ENCODE measurements around the gene ANKRD34A. TPM values are rescaled to one million over a fixed set of nuclear protein-coding genes. Genes with fewer than 3 reads are reported as not detected.
A peak's percentile ranks its signal among the peaks of the same experiment; 100 is the strongest.

The ANKRD34A gene
- total and polyA plus RNA-seq, 2 of the 4 experiments (the other 2 are of a cell fraction): 0.90 to 1.9 TPM

DNA sequence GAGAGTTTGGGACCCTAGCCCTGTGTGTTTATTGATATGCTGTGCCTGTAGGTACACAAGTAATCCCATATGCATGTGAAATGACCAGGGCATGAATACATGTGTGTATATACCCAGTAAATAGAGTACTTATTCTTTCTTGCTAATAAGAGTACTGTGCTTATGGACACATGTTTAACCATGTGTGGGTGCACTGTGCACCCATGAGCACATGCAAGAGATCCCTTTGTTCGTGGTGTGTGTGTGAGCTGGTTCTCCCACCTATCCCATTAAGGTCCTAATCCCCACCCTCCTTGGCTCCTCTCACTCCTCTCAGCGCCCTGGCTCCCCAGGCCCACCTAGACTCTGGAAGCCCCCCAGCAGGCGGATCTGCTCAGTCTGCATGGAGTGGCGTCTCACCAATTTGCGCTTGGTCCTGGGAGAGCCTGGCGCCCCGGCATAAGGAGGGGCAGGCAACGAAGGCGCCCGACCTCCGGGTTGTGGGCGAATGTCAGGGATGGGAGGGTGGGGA, 4.4 kb downstream of the ANKRD34A start:
- Histone ChIP-seq H2BK5ac (ENCODE audit: low read depth, low read length, poor library complexity, severe bottlenecking) (peak overlapping the region; percentile 1), H2BK120ac (ENCODE audit: low read depth, low read length) (peak overlapping the region; percentile 24; the same call in 1 of the 2 replicates), H3K4me1 (ENCODE audit: control insufficient read depth, insufficient read depth, low read length) (peaks cover 30% of the 10 kb centered on the region), H2BK15ac (ENCODE audit: low read depth, low read length) (no peak overlapping the region), H3K4ac (ENCODE audit: low read depth, low read length) (peak overlapping the region; percentile 12; the same call in 1 of the 2 replicates), H3K56ac (ENCODE audit: extremely low read depth, insufficient read depth, low read length) (no peak overlapping the region), H4K8ac (ENCODE audit: low read depth in 2 of 2, low read length in 2 of 2) (peak overlapping the region; percentile 55 to 69; a peak in 2 of 4 replicates), H3K79me1 (ENCODE audit: low read depth in 1 of 2, low read length in 2 of 2) (peaks cover 14 to 64% of the 10 kb centered on the region in 2 experiments; a peak in 3 of 4 replicates), H2AK9ac (replicated peaks; ENCODE audit: low read depth, low read length, poor library complexity) (no peak overlapping the region), H2AK5ac (ENCODE audit: low read depth, low read length) (peak overlapping the region; percentile 53; the same call in 1 of the 2 replicates), H4K91ac (ENCODE audit: insufficient read depth, low read depth, low read length) (peak overlapping the region; percentile 51; the same call in 1 of the 2 replicates), H3K14ac (replicated peaks; ENCODE audit: low read depth, low read length) (peak overlapping the region; percentile 27; the same call in 1 of the 2 replicates), H3K27ac (ENCODE audit: insufficient read depth, low read length) (peak overlapping the region; percentile 38; the same call in 1 of the 2 replicates), H3K27me3 (ENCODE audit: control insufficient read depth, insufficient read depth, low read length) (no peaks in the 10 kb centered on the region), H2BK20ac (ENCODE audit: low read depth, low read length) (no peak overlapping the region), H2AFZ (replicated peaks; ENCODE audit: low read length, poor library complexity) (peak overlapping the region; percentile 93), H3K9me3 (ENCODE audit: control insufficient read depth, insufficient read depth, low read length) (no peaks in the 10 kb centered on the region), H3K36me3 (ENCODE audit: control insufficient read depth, insufficient read depth, low read length) (no peaks in the 10 kb centered on the region), H3K4me2 (ENCODE audit: low read depth, low read length) (peak overlapping the region; percentile 84), H4K20me1 (ENCODE audit: insufficient read depth, low read length) (peaks cover 8% of the 10 kb centered on the region; the same call in 1 of the 2 replicates), H3K23ac (ENCODE audit: low read depth, low read length) (peak overlapping the region; percentile 50; the same call in 1 of the 2 replicates), H3K9ac (ENCODE audit: low read depth, low read length) (peak overlapping the region; percentile 91), H3K9me1 (ENCODE audit: insufficient read depth, low read length) (peaks cover 19% of the 10 kb centered on the region), H4K5ac (ENCODE audit: low read depth, low read length) (peak overlapping the region; percentile 25), H3K4me3 (ENCODE audit: insufficient read depth, low read depth, low read length) (peak overlapping the region; percentile 91), H3K18ac (ENCODE audit: low read depth, low read length) (no peak overlapping the region; the same call in 1 of the 2 replicates)
- in situ Hi-C loops (cut with MboI; ENCODE audit: low sequenced_read_pairs): no loop called here
- ATAC-seq (ENCODE audit: low read depth) (no peak), DNase-seq (no peak)
- ChIA-PET CTCF (no interaction called here), POLR2A (ENCODE audit: unreplicated experiment) (no interaction called here)
- WGBS, 2 experiments (ENCODE audit: extremely low coverage in 2 of 2, insufficient read length in 1 of 2): no CpG with 5 or more reads among the region's 12 CpGs
- TF ChIP-seq FOS (IDR thresholded peaks at IDR 0.05; ENCODE audit: low read depth, low read length) (no peak), BHLHE40 (IDR thresholded peaks at IDR 0.05; ENCODE audit: low read depth, low read length) (no peak), POLR2A (IDR thresholded peaks at IDR 0.05; ENCODE audit: low read depth, low read length) (no peak), ELK1 (IDR thresholded peaks at IDR 0.05; ENCODE audit: borderline replicate concordance, low read depth, low read length) (no peak), RAD21 (IDR thresholded peaks at IDR 0.05; ENCODE audit: low read length) (no peak), NFE2L2 (IDR thresholded peaks at IDR 0.05; ENCODE audit: low read depth, low read length) (no peak), MAFK (IDR thresholded peaks at IDR 0.05; ENCODE audit: low read depth, low read length) (no peak), CHD1 (IDR thresholded peaks at IDR 0.05; ENCODE audit: low read depth, low read length) (no peak), MXI1 (IDR thresholded peaks at IDR 0.05; ENCODE audit: borderline replicate concordance, low read depth, low read length) (no peak), SMC3 (IDR thresholded peaks at IDR 0.05; ENCODE audit: low read depth, low read length) (no peak), CTCF (conservative IDR thresholded peaks at IDR 0.05; ENCODE audit: low read depth, low read length) (no peak), RFX5 (IDR thresholded peaks at IDR 0.05; ENCODE audit: low read depth, low read length) (no peak), CEBPB (IDR thresholded peaks at IDR 0.05; ENCODE audit: low read depth, low read length) (no peak), MAZ (IDR thresholded peaks at IDR 0.05; ENCODE audit: borderline replicate concordance, low read depth, low read length) (no peak), RCOR1 (IDR thresholded peaks at IDR 0.05; ENCODE audit: insufficient replicate concordance, low read length) (no peak)
- TF ChIP-seq, protein P1, sequence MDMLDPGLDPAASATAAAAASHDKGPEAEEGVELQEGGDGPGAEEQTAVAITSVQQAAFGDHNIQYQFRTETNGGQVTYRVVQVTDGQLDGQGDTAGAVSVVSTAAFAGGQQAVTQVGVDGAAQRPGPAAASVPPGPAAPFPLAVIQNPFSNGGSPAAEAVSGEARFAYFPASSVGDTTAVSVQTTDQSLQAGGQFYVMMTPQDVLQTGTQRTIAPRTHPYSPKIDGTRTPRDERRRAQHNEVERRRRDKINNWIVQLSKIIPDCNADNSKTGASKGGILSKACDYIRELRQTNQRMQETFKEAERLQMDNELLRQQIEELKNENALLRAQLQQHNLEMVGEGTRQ (IDR thresholded peaks at IDR 0.05; ENCODE audit: low read depth, low read length): no peak
- intact Hi-C loops (cut with micrococcal nuclease): loop anchor here (5.0 to 10.0 kb wide), 2 partner anchors 65 to 103 kb away; partner anchors contain the start of gene PIAS3
- BruUV-seq (replicated peaks): no TSS peak
- dilution Hi-C loops (cut with HindIII; ENCODE audit: low sequenced_read_pairs, unreplicated experiment): no loop called here

Measured in IMR-90 (cell line).